ENCODE data around the gene FBXO3. TPM values are rescaled to one million over a fixed set of nuclear protein-coding genes. Genes with fewer than 3 reads are reported as not detected.

Gene FBXO3
- total RNA-seq, 1 experiment from 2014 or later, result 18.9 TPM

- Mint-ChIP-seq H3K4me1 (peaks cover 16 to 20% of the 10 kb centered on the region in 2 experiments), H3K9me3 (peaks cover 3 to 4% of the 10 kb centered on the region in 2 experiments; a peak in 2 of 5 replicates)
- H4K20me1 ChIP-seq (ENCODE audit: control insufficient read depth, insufficient read depth, insufficient read length), result no peaks in the 10 kb centered on the region
Measured at GRCh38 chr11:33725496-33725895, 48.8 kb downstream of the FBXO3 start.

More at GRCh38 chr11:33725496-33725895, 48.8 kb downstream of the FBXO3 start:
- no peak overlapping the region for H3K4ac ChIP-seq (ENCODE audit: low read depth, low read length)
- H2AFZ ChIP-seq (ENCODE audit: low read length), result no peak overlapping the region
- no peak overlapping the region for H2BK120ac ChIP-seq (ENCODE audit: low read depth, low read length, poor library complexity, severe bottlenecking)
- H4K91ac ChIP-seq (ENCODE audit: insufficient read length, low read depth, low read length), result no peak overlapping the region
- H4K8ac ChIP-seq (replicated peaks; ENCODE audit: insufficient read length, low read depth, low read length), result no peak overlapping the region
- no peak overlapping the region for H3K4me3 Mint-ChIP-seq
- H3K27me3 ChIP-seq (ENCODE audit: insufficient read depth, low read length), result no peaks in the 10 kb centered on the region
- H3K36me3 Mint-ChIP-seq (ENCODE audit: insufficient read depth in 1 of 3, low read depth in 3 of 3), result peaks cover 7 to 24% (median 9%) of the 10 kb centered on the region in 3 experiments; a peak in 6 of 7 replicates
- H3T11ph ChIP-seq (ENCODE audit: low read length), result no peak overlapping the region
- no peak for DNase-seq
- H3K23me2 ChIP-seq (ENCODE audit: insufficient read length, low read depth, low read length, poor library complexity, severe bottlenecking), result no peaks in the 10 kb centered on the region
- no peak overlapping the region for H3K18ac ChIP-seq (ENCODE audit: insufficient read length, low read depth, low read length)
- no peaks in the 10 kb centered on the region for H3K9me3 ChIP-seq (ENCODE audit: control insufficient read depth, low read depth, low read length)
- no peak overlapping the region for H2BK12ac ChIP-seq (ENCODE audit: insufficient read length, low read depth, low read length)
- no peak overlapping the region for H3K14ac ChIP-seq (ENCODE audit: insufficient read depth, low read length)
- H3K27me3 Mint-ChIP-seq (ENCODE audit: low read depth), result no peaks in the 10 kb centered on the region
- no peak overlapping the region for H2BK15ac ChIP-seq (ENCODE audit: low read depth, low read length)
- H2AK5ac ChIP-seq (ENCODE audit: insufficient read length, low read length), result no peak overlapping the region
- H3K79me1 ChIP-seq (ENCODE audit: insufficient read depth, low read depth, low read length, poor library complexity, severe bottlenecking), result no peaks in the 10 kb centered on the region
- no peak overlapping the region for H3K23ac ChIP-seq (ENCODE audit: insufficient read length, low read depth, low read length)
- no peaks in the 10 kb centered on the region; the same call in 1 of the 2 replicates for H3K79me2 ChIP-seq (ENCODE audit: insufficient read depth, low read length)
- no peak for TF ChIP-seq CTCF (conservative IDR thresholded peaks at IDR 0.05)
- no peak overlapping the region for H3K27ac Mint-ChIP-seq
- no peak overlapping the region for H3K27ac ChIP-seq (ENCODE audit: insufficient read length, low read depth, low read length)
- H4K5ac ChIP-seq (ENCODE audit: insufficient read length, low read depth, low read length), result no peak overlapping the region
- WGBS (ENCODE audit: extremely low coverage, insufficient read length, low lambda C conversion rate), result no CpG with 5 or more reads among the region's 5 CpGs
- peaks cover 3% of the 10 kb centered on the region; the same call in 1 of the 2 replicates for H3K4me1 ChIP-seq (ENCODE audit: insufficient read depth, low read length)
- no peak overlapping the region for H2BK20ac ChIP-seq (ENCODE audit: low read depth, low read length, poor library complexity, severe bottlenecking)
- no peak overlapping the region for H3K9ac ChIP-seq (ENCODE audit: extremely low read depth, insufficient read length, low read length)
- no peak overlapping the region for H3K56ac ChIP-seq (ENCODE audit: insufficient read length, low read depth, low read length)
- H2BK5ac ChIP-seq (ENCODE audit: insufficient read length, low read length), result no peak overlapping the region
- no peak overlapping the region for H3K4me2 ChIP-seq (ENCODE audit: insufficient read depth, insufficient read length, low read length)

All from H9 (cell line).